Occipital lobe (tissue), 2 donors: Measurements from ENCODE around the gene CLSTN2. TPM values are rescaled to one million over a fixed set of nuclear protein-coding genes. Genes with fewer than 3 reads are reported as not detected.

Source experiments
- DNase-seq: peaks from one replicate; lab custom pipeline; 2025; lab: John Stamatoyannopoulos, UW
- total RNA-seq: library from RNA; depleted of rRNA; stranded (reverse); fragments of >200 nt; gene quantifications from one replicate; pipeline ENCODE4 v1.2.3, GENCODE V29; 2014

CLSTN2 gene
- 10.3 TPM for total RNA-seq

DNA sequence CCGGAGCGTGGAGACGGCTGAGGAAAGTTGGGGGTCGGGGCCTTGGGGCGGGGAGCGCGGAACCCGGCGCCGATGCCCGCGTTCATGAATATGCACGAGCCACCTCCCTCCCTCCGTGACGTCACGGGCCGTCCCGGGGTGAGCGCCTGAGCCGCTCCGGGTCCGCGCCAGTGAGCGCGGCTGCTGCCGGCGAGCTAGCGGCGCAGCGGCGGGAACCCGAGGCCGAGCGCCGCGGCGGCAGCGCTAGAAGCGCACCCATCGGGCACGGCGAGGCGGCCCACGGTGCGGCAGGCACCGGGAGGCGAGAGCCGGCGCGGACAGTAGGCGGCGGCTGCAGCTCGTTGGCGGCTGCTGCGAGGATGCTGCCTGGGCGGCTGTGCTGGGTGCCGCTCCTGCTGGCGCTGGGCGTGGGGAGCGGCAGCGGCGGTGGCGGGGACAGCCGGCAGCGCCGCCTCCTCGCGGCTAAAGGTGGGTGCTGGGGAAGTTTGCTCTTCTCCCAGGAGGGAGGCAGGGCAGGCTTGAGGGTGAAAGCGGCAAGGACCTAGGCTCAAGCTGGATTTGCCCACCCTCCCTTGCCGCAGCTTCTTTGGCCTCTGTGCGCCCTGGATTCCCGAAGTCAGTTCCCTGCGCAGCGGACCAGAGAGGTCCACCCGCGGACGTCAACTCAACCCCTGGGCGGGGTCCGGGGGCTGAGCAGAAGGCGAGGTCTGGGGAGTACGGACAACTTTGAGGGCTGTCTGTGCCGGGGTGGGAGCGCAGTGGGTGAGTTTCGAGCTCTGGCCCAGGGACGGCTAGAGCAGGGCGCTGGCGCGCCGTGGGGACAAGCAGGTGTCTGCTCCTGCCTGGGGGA, at the start of gene CLSTN2:
CLSTN2 (plus strand) TSS at position 170 of the 850 bp plus-strand sequence.
- peak; percentile 57 for DNase-seq

DNA sequence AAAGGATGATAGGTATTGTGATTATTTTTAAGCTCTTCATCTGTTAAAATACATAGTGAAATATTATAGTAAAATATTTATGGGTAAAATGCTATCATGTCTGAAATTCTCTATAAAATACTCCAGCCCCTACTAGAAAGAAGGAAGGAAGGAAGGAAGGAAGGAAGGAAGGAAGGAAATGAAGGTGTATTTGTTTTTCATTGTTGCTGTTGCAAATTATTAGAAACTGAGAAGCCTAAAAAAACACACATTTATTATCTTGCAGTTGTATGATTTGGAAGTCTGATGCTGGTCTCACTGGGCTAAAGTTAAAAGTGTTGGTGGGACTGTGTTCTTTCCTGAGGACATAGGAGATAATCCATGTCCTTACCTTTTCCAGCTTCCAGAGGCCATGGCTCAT, 47.6 kb upstream of the CLSTN2 start:
- no peak for DNase-seq

GRCh38 chr3:139888561-139889140, 46.3 kb upstream of the CLSTN2 start:
- no peak for DNase-seq

- DNase-seq = no peak
Measured at GRCh38 chr3:139893267-139893962, 41.6 kb upstream of the CLSTN2 start.

- DNase-seq = no peak
Measured at GRCh38 chr3:139893963-139894642, 40.9 kb upstream of the CLSTN2 start.

GRCh38 chr3:139894643-139894989, 40.4 kb upstream of the CLSTN2 start:
- DNase-seq = no peak

DNA sequence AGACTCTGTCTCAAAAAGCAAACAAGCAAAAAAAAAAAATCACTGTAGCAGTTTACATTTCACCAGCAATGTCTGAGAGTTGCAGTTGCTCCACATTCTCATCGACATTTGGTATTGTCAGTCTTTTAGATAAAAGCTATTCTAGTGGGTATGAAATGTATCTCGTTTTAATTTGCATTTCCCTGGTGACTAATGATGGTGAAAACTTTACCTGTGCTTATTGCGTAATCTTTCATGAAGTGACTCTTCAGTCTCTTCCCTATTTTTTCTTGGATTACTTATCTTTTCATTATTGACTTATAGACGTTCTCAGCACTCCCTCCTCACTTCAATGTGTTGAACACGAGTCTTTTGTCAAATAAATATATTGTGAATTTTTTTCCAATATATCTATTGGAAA, 37.2 kb upstream of the CLSTN2 start:
- no peak for DNase-seq

DNA sequence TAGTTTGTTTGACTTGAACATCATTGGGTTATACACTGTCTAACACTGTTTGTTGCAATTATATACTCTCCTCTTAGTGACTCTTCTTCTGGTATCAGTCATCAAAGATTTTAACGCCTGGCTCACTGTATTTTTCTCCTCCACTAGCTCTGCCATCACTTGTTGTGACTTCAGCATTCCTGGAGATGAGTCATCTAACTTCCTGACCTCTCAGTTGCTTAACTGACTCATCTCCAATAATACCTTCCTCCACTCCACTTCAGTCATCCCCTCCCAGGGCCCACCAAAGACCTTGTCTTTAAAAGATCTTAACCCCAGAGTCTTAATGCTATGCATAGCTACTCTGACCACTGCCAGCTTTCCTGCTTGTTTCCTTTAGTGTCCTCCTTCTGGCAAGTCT, 28.6 kb upstream of the CLSTN2 start:
- DNase-seq = no peak

- DNase-seq = no peak
Measured at GRCh38 chr3:139909811-139910210, 25.2 kb upstream of the CLSTN2 start.

DNA sequence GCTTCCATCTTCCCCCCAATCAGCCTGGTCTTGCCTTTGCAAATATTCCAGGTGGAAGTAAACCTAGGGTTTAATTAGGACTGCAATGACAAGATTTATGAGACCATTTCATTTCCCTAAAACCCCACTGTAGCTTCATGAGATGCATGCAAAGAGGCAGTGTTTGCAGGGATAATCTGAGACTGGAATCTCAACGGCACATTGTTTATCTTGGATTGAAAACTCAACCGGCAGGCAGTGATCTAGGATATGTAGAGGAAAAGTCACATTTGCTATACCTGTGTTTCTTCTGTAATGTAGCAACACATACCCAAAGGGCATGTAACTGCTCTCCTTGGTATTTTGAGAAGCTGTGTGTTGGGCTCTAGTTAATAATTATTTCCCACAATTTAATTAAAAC, 18.7 kb upstream of the CLSTN2 start:
- no peak for DNase-seq

GRCh38 chr3:139917226-139917785, 17.7 kb upstream of the CLSTN2 start:
- DNase-seq = no peak

DNA sequence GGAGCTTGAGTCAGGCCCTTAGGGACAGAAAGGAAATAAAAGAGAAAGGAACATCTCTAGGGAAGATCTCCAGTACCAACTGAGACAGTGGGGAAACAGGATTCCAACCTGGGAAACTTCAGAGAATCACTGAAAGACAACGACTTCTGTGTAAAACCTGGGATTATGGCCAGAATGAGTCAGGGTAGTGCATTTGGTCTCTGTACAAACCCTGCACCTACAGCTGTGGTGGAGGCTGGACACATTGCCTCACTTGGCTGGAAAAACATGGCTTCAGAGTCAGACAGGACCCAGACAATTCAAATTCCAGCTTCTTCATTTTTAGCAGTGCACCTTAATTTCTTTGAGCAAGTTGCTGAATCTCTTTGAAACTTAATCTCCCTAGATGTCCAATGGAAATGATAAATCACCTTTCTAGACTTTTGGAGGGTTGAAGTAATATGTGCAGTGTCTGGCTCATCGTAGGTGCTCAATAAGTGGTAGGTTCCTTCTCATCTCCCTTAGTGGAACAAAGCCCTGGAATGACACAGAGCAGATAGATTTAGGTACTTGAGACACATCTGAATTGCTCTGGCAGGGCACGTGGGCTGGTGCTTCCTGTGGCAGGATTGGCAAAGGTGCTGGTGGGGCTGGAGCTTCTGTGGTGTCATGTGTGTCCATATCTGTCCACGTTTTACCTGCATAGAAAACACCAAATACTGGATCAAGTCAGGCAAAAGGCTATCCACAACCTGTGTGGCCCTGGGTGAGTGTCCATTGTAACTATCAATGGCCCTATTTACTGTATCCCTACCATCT, 6.1 kb upstream of the CLSTN2 start:
- no peak for DNase-seq

GRCh38 chr3:139930211-139930610, 4.8 kb upstream of the CLSTN2 start:
- DNase-seq = no peak

- DNase-seq = no peak
Measured at GRCh38 chr3:139933766-139934165, 1.2 kb upstream of the CLSTN2 start.

DNA sequence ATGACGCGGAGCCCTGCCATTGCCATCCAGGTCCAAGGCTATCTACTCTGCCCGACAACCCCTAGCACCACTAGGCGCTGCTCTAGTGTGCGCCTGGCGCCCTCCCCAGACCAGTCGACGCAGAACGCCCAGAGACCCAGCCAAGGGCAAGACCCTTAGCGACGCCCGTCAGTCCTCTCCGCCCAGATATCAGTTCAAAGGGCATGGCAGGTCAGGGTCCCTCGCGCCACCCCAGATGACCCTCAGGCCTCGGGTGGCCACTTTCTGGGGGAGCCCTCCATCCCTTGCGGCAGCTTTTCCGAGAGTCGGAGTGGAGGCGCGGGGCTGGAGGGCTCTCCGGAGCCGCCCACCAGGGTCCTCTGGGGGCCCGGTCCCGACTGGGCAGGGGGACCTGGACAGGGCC, 371 bp upstream of the CLSTN2 start:
- peak; percentile 55 for DNase-seq

DNA sequence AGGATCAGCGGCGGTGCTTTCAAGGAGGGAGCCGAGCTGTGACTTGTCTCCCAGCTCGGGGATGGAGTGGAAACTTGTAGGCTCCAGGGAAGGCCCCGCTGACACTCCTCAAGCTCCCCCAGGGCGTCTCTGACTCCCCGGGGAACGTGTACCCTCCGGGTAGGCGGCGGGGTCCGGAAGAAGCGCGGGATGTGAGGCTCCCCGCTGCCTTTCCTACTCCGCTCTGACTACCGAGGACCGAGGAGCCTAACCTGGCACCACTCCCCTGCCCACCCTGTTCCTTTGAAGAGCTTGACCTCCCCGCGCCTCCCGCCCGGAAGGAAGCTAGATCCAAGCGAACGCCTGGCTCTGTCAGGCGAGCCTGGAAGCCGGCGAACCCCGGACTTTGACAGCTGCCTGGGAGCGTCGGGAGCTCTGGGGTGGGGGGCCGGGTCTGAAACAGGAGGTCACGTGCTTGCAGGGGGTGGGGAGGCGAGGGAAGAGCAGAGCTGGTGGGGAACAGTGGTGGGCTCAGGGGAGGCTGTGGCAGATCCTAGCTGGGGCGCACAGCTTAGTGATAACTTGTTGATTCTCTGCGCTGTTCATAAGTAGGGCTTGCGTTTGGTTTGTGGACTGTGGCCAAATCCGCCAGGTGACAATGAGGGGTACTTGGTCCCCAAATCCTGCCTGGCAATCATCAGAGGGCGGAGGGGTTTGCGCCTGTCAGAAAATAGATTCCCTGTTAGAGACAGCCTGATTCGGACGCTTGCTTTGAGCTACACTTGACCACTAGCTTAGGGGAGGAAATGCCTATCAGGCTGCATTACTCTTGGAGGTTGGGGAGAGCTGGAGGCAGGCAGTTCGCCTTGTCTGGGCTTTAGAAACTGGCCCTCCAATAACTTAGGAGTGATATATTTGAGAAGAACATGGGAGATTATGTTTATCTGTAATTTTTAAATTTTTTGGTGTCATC, 1.2 kb downstream of the CLSTN2 start:
- no peak for DNase-seq

DNA sequence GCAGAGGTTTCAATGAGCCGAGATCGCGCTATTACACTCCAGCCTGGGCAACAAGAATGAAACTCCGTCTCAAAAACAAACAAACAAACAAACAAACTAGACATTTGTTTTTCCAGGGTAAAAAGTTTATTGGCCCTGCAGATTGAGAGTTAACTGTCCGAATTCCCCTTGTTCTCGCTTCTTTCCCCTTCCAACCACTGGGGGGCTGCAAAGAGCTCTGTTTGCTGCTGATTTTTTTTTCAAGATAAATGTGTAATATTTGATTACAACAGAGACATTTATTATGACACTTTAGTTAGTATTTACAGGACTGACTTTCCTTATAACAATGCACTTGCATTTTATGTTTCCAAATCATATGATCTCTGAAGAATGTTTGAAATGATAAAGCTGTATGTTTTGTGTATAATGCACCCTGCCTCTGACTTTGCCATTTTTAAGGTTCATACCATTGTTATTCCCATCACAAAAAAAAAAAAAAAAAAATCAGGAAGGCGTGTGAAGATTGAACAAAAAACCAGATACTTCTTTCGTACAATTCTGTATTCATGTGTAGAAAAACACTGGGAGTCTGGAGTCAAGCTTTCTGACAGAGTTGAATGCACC, 2.8 kb downstream of the CLSTN2 start:
- peak; percentile 14 for DNase-seq

- no peak for DNase-seq
Measured at GRCh38 chr3:139939681-139940190, 4.8 kb downstream of the CLSTN2 start.

GRCh38 chr3:139940622-139941021, 5.6 kb downstream of the CLSTN2 start:
- DNase-seq = no peak
